Measurements from ENCODE around the gene DEFB127.
"Not testable (repeated sequence)": the region's sequence is repeated elsewhere in the genome, so short reads cannot be mapped to it uniquely, and the experiment has no call there.

DEFB127 gene, protein sequence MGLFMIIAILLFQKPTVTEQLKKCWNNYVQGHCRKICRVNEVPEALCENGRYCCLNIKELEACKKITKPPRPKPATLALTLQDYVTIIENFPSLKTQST

DNA sequence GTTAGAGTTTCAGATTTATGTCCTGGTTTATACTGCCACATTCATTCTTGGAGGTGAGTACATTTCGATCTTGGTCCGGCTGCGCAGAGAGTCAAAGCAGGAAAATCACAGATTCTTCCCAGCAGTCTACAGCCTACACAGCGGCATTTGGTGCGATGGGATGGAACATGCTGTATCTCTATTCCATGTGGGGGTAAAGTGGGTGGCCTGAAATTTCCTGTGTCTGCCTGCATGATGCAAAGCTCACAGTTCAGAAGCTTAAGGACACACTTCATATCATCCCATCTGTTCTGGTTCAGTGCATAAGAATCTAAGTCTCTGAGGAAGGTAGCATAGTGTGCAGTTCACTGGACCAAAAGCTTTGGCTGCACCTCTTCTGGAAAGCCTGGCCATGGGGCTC lies at the start of gene DEFB127:
TSS of gene DEFB127 (plus strand) at position 301 of the 400 bp plus-strand sequence. CDS start at position 392, 91 bp downstream.
- no peak for DNase-seq

DNA sequence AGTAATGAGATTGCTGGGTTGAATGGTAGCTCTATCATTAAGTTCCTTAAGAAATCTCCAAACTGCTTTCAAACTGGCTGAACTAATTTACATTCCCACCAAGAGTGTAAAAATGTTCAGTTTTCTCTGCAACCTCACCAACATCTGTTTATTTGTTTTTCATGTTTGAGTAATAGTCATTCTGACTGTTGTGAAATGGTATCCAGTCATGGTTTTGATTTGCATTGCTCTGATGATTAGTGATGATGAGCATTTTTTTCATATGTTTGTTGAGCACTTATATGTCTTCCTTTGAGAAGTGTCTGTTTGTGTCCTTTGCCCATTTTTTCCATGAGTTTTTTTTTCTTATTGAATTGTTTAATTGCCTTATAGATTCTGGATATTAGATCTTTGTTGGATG lies 44.9 kb upstream of the DEFB127 start:
- no peak for DNase-seq

DNA sequence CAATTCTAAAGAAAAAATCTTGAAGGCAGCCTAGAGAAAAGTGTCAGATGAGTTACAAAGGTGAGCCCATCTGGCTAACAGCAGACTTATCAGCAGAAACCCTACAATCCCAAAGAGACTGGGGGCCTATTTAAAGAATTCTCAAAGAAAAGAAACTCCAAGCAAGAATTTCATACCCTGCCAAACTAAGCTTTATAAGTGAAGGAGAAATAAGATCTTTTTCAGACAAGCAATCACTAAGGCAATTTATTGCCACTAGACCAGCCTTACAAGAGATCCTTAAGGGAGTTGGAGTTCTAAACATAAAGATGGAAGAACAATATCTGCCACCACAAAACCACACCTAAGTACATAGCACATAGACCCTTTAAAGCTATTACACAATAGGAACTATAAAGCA lies 39.7 kb upstream of the DEFB127 start:
- no peak for DNase-seq

DNA sequence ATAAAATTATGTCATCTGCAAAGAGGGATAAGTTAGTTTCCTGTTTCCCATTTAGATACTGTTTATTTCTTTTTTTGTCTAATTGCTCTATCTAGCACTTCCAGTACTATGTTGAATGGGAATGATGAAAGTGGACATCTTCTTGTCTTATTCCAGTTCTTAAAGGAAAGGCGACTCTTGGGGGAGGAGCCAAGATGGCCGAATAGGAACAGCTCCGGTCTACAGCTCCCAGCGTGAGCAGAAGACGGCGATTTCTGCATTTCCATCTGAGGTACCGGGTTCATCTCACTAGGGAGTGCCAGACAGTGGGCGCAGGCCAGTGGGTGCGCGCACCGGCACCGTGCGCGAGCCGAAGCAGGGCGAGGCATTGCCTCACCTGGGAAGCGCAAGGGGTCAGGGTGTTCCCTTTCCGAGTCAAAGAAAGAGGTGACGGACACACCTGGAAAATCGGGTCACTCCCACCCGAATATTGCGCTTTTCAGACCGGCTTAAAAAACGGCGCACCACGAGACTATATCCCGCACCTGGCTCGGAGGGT lies 27.4 kb upstream of the DEFB127 start:
- not testable (repeated sequence) for DNase-seq

DNA sequence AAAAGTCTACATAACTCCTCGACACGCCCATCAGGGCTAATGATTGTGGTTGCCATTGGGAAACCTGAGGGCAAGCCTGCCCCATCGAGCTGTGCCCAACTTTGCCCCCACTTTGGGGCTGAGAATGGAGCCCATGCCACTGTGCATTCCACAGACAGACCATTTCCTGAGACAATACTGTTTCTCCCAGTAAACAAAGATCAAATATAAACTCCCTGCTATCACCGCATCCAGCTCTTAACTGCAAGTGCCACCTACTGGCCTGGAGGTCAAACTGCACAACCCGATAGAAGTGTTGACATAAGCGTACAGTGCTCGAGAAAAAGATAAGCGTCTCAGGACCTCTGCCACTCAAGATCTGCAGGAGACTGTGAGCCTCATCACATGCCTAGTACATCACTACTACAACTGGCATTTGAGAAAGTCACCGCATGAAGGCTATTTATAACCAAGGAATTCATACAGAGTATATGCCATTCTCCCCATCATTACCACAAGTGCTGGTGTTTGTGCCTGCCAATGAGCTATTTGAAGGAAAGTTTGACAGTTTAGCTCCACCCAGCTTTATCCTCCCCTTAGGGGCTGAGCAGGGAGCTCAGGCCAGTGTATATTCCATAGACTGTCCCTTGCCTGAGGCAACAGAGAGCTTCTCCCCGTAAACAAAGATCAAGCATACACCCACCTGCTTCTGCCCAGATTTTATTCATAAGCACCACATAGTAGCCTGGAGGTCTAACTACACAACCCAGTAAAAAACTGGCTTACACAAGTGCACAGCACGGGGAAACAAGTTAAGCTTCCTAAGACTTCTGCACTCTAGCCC lies 19.4 kb upstream of the DEFB127 start:
- no peak for DNase-seq

DNA sequence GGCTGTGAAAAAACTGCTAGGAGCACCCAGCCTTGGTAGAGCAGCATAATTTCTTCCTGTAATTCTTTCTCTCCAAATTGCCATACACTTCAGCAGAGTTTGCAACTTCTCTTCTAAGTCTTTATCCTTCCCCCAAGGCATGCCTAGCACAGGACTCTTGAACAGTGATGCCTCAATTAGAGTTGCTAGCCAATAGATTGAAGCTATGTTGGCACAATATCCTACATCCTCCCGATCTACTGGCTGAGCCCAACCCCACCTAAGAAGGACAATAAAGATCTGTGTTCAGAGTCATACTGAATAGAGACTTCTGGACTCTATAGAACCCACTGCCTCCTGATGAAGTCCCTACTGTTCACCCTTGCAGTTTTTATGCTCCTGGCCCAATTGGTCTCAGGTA lies 15.0 kb upstream of the DEFB127 start, which contains the start of gene DEFB126:
TSS of gene DEFB126 (plus strand) at position 301 of the 400 bp plus-strand sequence. CDS start at position 340, 39 bp downstream.
- DNase-seq, result no peak

DNA sequence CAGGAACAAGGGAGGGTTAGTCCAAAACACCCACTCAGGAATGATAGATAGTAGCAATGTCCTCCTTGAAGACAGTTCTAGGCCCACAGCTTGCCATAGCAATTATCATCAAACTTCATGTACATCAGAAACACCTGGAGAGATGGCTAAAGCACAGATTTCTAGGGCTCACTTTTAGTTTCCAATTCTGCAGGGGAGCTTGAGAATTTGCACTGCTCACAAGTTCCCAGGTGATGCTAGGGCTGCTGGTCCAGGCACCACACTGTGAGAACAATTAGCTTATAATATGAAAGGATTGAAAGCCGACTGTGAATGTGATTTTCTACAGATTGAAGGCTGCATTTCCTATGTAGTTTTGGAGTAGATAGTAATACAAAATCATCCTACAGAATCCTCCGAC lies 11.4 kb upstream of the DEFB127 start:
- no peak for DNase-seq

DNA sequence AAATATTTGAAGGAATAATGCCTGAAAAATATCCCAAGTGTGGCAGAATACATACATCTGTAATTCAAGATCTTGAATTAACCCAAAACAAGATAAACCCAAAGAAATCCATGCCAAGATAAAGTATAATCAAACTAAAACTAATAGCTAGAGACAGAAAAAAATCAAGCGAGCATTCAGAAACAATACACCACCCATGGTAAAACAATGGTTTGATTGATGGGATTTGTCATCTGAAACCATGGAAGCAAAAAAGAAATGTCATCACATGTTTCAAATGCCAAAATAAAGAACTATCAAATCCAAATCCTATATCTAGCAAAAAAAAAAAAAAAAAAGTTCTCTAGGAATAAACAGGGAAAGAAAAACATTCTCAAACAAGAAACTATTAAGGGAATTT lies 5.1 kb upstream of the DEFB127 start:
- DNase-seq, result no peak

DNA sequence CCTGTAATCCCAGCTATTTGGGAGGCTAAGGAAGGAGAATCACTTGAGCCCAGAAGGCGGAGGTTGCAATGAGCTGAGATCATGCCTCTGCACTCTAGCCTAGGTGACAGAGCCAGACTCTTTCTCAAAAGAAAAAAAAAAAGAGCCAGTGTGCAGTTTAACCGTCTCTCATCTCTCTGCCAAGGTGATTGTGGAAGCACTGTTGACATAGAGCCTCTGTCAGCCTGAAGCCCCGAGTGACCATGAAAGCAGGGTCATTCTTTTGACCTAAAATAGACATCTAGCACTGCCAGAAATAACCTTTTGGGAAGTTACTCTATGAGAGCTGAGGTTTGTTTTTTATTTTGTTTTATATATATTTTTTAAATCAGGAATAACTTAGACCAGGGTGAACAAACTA lies 7.4 kb downstream of the DEFB127 start:
- no peak for DNase-seq

DNA sequence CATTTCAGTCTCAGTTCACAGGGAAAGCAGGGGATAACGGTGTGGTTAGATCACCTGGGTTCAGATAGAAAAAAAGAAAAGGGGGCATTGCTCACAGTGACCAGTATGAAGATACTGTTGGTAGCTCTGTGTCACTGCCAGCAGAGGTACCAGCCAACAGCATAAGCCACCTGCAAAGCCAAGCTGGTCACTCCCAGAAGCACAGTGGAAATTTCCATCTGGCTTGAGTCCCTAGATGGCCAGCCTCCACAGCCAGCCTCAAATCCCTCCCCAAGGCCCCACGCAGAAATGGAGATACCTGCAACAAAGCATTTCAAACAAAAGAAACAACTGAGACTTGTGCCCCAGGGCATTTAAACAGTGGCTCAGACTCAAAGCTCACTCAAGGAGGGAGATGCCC lies 11.6 kb downstream of the DEFB127 start:
- no peak for DNase-seq

DNA sequence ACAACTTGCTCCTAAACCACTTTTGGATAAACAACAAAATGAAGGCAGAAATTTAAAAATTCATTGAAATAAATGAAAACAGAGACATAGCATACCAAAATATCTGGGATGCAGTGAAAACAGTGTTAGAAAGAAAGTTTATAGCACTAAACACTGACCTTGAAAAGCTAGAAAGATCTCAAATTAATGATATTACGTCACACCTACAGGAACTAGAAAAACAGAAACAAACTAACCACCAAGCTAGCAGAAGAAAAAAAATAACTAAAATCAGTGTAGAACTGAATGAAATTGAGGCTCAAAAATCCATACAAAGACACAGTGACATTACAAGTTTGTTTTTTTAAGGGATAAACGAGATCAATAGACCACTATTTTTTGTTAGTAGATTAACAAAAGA lies 27.0 kb downstream of the DEFB127 start:
- DNase-seq, result no peak

DNA sequence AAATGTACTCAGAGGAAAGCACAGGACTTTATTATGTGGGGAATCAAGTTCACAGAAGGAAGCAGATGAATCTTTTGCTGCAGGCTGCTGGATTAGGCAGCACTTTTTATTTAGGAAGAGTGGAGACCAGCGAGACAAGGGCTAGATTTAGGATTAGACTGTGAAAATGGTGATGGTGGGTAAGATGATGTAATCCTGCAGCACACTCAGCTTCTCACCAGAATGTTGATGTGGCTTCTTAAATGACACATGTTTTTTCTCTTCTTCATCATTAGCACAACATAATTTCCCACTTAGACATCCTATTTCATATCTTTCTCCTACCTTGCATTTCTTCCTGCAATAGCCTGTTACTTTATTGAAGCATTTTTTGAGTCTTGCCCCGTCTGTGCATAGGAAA lies 30.5 kb downstream of the DEFB127 start:
- no peak for DNase-seq

DNA sequence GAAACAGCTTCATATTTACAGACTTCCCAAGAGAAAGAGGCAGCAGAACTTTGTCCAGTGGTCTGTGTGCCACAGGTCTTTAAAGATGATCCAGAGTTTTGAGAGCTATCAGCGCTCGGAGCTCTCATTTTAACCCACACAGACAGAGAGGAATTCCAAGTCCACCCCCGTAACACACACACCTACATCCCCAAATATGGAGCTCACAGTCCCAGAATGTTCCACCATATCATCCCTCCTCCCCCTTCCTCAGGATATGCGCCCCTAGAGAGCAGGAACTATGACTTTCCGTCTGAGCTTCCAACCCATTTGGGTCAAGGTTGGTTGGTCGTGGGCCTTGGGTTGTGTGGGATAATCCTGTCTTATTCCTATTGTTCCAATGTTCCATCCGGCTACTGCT lies 32.4 kb downstream of the DEFB127 start, which contains the start of gene DEFB128:
TSS of gene DEFB128 (minus strand) at position 101 of the 400 bp plus-strand sequence. CDS start at position 13, 88 bp downstream.
- no peak for DNase-seq

DNA sequence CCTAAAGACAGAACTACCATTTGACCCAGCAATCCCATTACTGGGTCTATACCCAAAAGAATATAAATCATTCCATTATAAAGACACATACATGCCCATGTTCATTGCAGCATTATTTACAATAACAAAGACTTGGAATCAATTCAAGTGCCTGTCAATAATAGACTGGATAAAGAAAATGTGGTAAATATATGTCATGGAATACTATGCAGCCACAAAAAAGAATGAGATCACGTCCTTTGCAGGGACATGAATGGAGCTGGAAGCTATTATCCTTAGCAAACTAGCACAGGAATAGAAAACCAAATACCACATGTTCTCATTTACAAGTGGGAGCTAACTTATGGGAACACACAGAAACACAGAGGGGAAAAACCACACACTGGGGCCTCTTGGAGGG lies 41.0 kb downstream of the DEFB127 start:
- DNase-seq, result no peak

DNA sequence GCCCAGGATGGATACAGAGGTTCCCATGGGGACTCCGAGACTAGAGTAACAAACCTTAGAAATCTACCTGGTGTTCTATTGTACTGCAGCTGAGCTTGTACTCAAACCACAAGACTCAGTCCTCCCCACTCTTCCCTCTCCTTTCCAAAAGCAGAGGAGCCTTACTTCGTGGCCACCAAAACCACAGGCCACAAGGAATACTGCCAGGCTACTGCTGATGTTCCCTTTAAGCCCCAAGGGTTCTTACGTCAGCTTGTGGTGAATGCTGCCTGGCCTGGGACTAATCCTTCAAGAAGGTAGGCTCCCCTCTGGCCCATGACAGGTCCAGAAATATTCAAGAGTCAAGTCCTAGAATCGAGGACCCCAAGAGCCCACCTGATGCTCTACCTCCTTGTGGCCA lies 42.7 kb downstream of the DEFB127 start:
- no peak for DNase-seq

DNA sequence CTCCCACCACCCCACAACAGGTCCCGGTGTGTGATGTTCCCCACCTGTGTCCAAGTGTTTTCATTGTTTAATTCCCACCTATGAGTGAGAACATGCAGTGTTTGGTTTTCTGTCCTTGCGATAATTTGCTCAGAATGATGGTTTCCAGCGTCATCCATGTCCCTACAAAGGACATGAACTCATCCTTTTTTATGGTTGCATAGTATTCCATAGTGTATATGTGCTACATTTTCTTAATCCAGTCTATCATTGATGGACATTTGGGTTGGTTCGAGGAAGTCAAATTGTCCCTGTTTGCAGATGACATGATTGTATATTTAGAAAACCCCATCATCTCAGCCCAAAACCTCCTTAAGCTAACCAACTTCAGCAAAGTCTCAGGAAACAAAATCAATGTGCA lies 46.4 kb downstream of the DEFB127 start:
- not testable (repeated sequence) for DNase-seq
